ENCODE data around the gene SLC9A9.

DNA sequence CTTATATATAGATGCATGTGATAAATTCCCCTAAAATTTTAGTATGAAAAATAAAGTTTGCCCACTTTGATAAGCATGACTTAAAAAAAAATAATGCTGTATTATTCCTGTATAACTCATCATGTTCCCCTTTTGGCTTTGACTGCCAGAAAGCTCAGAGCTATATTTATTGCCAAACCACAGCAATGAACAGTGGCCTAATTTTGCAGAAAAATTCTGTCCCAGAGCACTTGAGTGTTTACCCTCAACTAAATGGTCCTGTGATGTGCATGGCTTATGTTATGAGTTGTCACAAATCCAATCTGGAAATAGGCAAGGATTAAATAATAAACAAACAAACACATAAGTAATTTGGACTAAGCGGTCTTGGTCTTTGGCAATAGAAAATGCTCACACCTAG is 276.7 kb downstream of the SLC9A9 start:
- TF ChIP-seq, protein P1, sequence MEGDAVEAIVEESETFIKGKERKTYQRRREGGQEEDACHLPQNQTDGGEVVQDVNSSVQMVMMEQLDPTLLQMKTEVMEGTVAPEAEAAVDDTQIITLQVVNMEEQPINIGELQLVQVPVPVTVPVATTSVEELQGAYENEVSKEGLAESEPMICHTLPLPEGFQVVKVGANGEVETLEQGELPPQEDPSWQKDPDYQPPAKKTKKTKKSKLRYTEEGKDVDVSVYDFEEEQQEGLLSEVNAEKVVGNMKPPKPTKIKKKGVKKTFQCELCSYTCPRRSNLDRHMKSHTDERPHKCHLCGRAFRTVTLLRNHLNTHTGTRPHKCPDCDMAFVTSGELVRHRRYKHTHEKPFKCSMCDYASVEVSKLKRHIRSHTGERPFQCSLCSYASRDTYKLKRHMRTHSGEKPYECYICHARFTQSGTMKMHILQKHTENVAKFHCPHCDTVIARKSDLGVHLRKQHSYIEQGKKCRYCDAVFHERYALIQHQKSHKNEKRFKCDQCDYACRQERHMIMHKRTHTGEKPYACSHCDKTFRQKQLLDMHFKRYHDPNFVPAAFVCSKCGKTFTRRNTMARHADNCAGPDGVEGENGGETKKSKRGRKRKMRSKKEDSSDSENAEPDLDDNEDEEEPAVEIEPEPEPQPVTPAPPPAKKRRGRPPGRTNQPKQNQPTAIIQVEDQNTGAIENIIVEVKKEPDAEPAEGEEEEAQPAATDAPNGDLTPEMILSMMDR (IDR thresholded peaks at IDR 0.05; ENCODE audit: low read length), result no peak
- TF ChIP-seq EZH2phosphoT487 (IDR thresholded peaks at IDR 0.05; ENCODE audit: low read length) (no peak), EZH2 (optimal IDR thresholded peaks at IDR 0.05; ENCODE audit: low read depth, low read length) (no peak)
